ENCODE data around the gene MAP2K3. TPM values are rescaled to one million over a fixed set of nuclear protein-coding genes. Genes with fewer than 3 reads are reported as not detected.

The MAP2K3 gene
- total RNA-seq, 6 experiments from 2014 or later: 22.6 to 80.7 (median 60.7) TPM

- Histone ChIP-seq H3K27me3 (no peaks in the 10 kb centered on the region), H3K27ac (no peak overlapping the region), H3K4me1 (peaks cover 0 to 2% (median 0%) of the 10 kb centered on the region in 4 donors), H3K9me3 (no peaks in the 10 kb centered on the region), H3K36me3 (no peaks in the 10 kb centered on the region), H3K4me3 (no peak overlapping the region)
- intact Hi-C loops (cut with DNase I): no loop called here
- TF ChIP-seq POLR2A (IDR thresholded peaks at IDR 0.05): no peak
- TF ChIP-seq, protein P1, sequence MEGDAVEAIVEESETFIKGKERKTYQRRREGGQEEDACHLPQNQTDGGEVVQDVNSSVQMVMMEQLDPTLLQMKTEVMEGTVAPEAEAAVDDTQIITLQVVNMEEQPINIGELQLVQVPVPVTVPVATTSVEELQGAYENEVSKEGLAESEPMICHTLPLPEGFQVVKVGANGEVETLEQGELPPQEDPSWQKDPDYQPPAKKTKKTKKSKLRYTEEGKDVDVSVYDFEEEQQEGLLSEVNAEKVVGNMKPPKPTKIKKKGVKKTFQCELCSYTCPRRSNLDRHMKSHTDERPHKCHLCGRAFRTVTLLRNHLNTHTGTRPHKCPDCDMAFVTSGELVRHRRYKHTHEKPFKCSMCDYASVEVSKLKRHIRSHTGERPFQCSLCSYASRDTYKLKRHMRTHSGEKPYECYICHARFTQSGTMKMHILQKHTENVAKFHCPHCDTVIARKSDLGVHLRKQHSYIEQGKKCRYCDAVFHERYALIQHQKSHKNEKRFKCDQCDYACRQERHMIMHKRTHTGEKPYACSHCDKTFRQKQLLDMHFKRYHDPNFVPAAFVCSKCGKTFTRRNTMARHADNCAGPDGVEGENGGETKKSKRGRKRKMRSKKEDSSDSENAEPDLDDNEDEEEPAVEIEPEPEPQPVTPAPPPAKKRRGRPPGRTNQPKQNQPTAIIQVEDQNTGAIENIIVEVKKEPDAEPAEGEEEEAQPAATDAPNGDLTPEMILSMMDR (IDR thresholded peaks at IDR 0.05): no peak
- no peak for ATAC-seq
- DNase-seq: no peak
- WGBS (ENCODE audit: insufficient coverage, low coverage, low lambda C conversion rate, missing lambda C conversion rate): 75% methylated on average over 7 of the region's 12 CpGs
These were observed 35.3 kb upstream of the MAP2K3 start for GRCh38 chr17:21249086-21249795.

DNA sequence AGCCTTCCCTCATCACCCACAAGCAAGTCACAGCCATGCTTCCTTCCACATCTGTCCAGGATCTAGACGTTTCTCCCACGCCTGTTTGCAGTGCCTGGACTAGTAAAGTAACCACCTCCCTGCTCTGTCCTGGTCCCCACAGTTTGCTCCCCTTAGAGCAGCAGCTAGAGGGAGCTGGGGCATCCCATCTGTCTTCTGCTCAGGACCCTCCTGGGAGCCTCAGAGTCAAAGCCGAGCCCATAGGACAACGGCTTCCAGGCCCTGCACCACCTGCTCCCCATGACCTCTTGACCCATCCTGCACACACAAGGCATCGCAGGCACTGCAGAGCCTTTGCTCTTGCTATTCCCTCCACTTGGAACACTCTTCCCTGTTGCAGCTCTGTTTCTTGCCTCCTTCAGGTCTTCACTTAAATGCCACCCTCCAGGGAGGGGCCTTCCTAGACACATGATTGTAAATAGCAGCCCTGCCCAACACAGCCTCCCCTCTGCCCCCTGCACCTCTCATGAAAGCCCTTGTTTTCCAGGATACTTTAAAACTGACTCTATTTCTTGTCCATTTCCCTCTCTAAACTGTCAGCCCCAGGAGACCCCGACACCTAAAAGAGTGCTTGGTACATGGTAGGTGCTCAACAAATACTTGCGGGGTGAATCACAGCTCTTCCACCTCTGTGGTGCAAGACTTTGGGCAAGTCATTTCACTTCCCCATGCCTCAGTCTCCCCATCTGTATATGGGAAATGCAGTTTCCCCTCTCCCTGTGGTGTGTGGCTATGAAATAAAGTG, 34.4 kb upstream of the MAP2K3 start:
- H3K27me3 ChIP-seq: no peaks in the 10 kb centered on the region
- peaks cover 0 to 2% (median 0%) of the 10 kb centered on the region in 4 donors for H3K4me1 ChIP-seq
- no peak for TF ChIP-seq POLR2A (IDR thresholded peaks at IDR 0.05)
- TF ChIP-seq, protein P1 (IDR thresholded peaks at IDR 0.05): no peak
- no peak overlapping the region for H3K27ac ChIP-seq
- no peak for DNase-seq
- no peaks in the 10 kb centered on the region for H3K36me3 ChIP-seq
- H3K9me3 ChIP-seq: no peaks in the 10 kb centered on the region
- ATAC-seq: no peak
- 64% methylated on average over 6 of the region's 7 CpGs for WGBS (ENCODE audit: insufficient coverage, low coverage, low lambda C conversion rate, missing lambda C conversion rate)
- no peak overlapping the region for H3K4me3 ChIP-seq
- intact Hi-C loops (cut with DNase I): loop anchor here in 1 of 2 donors (10.0 kb wide), 1 partner anchor 125 kb away; the partner anchor contains the start of gene DHRS7B

- no peaks in the 10 kb centered on the region for H3K9me3 ChIP-seq
- H3K4me3 ChIP-seq: no peak overlapping the region
- no peak for TF ChIP-seq POLR2A (IDR thresholded peaks at IDR 0.05)
- TF ChIP-seq, protein P1 (IDR thresholded peaks at IDR 0.05): no peak
- no peak overlapping the region for H3K27ac ChIP-seq
- no peaks in the 10 kb centered on the region for H3K27me3 ChIP-seq
- ATAC-seq: no peak
- intact Hi-C loops (cut with DNase I): loop anchor here in 1 of 2 donors (10.0 kb wide), 1 partner anchor 126 kb away; the partner anchor contains the start of gene DHRS7B
- H3K36me3 ChIP-seq: no peaks in the 10 kb centered on the region
- DNase-seq: no peak
- H3K4me1 ChIP-seq: peaks cover 0 to 2% (median 0%) of the 10 kb centered on the region in 4 donors
- WGBS (ENCODE audit: insufficient coverage, low coverage, low lambda C conversion rate, missing lambda C conversion rate): no CpG with 5 or more reads among the region's 4 CpGs
These were observed 33.7 kb upstream of the MAP2K3 start for GRCh38 chr17:21250854-21251253.

GRCh38 chr17:21251337-21252010, 33.0 kb upstream of the MAP2K3 start:
- intact Hi-C loops (cut with DNase I): loop anchor here in 1 of 2 donors (10.0 kb wide), 1 partner anchor 127 kb away; the partner anchor contains the start of gene DHRS7B
- ATAC-seq (no peak), DNase-seq (no peak)
- Histone ChIP-seq H3K4me3 (no peak overlapping the region), H3K36me3 (no peaks in the 10 kb centered on the region), H3K9me3 (no peaks in the 10 kb centered on the region), H3K27me3 (no peaks in the 10 kb centered on the region), H3K27ac (no peak overlapping the region), H3K4me1 (peaks cover 0 to 2% (median 0%) of the 10 kb centered on the region in 4 donors)
- TF ChIP-seq, protein P1 (IDR thresholded peaks at IDR 0.05): no peak
- TF ChIP-seq POLR2A (IDR thresholded peaks at IDR 0.05): no peak
- WGBS (ENCODE audit: insufficient coverage, low coverage, low lambda C conversion rate, missing lambda C conversion rate): 82% methylated on average over 3 of the region's 15 CpGs

Data from right lobe of liver (tissue), 6 donors.